H1 (cell line): ENCODE measurements around the gene PDE2A. TPM values are rescaled to one million over a fixed set of nuclear protein-coding genes. Genes with fewer than 3 reads are reported as not detected.

ENCODE experiments used
- SIN3A ChIP-seq, 2 experiments: IDR thresholded peaks in 1 of 2; conservative IDR thresholded peaks in 1 of 2; 2 replicates each; pipeline ENCODE4 v1.6.1; 2011 to 2012; ENCODE audit warnings: low read length in 2 of 2, improper control_type of control experiment in 1 of 2, low read depth in 1 of 2, mild to moderate bottlenecking in 1 of 2
- SIX5 ChIP-seq: IDR thresholded peaks from 2 replicates; pipeline ENCODE4 v1.6.1; 2011; ENCODE audit warnings: mild to moderate bottlenecking, low read depth, low read length
- polyA plus RNA-seq, 7 experiments: library from polyadenylated mRNA; depleted of rRNA in 3 of 7; stranded (reverse) in 5 of 7; unstranded in 2 of 7; fragments of >200 nt in 5 of 7; fragments of 200-250 nt in 2 of 7; gene quantifications; 1 replicate in 5 of 7; 2 replicates in 1 of 7; 4 replicates in 1 of 7; pipeline versions ENCODE4 v1.2.1 to v1.2.3, GENCODE V29; 2011 to 2013; ENCODE audit warnings: missing spikeins in 2 of 7, mixed read lengths in 2 of 7
- total RNA-seq: library from RNA; stranded (reverse); fragmentation: NEBNext Ultra II Directional; extraction: Animal tissue kit (Norgen Biotek cat#: 25700); gene quantifications from 2 replicates; pipeline ENCODE4 v1.2.1, GENCODE V29; 2021

The PDE2A gene
- total and polyA plus RNA-seq, 2 of the 8 experiments (the other 6 are each of a cell fraction or from before 2014, with no cell fraction given) = 3.4 to 7.1 TPM

GRCh38 chr11:72634016-72634415 lies 40.2 kb downstream of the PDE2A start (continued):
- TF ChIP-seq SIN3A (conservative IDR thresholded peaks at IDR 0.05 in 1 of 2, IDR thresholded peaks at IDR 0.05 in 1 of 2; ENCODE audit: low read depth in 1 of 2, low read length in 2 of 2) (no peak), SIX5 (no peak)
- TF ChIP-seq, all 59 proteins: peak for 0
